ENCODE data around the gene APBA3.

Gene APBA3

GRCh38 chr19:3788996-3789778 is 27.7 kb upstream of the APBA3 start:
- DNase-seq (ENCODE audit: low read depth in 2 of 2), result no peak

GRCh38 chr19:3785938-3786824 is 24.7 kb upstream of the APBA3 start, which contains the start of gene MATK:
Gene MATK (minus strand): TSS chr19:3786381. CDS start chr19:3785135, 1,246 bp downstream.
- DNase-seq (ENCODE audit: low read depth in 2 of 2), result no peak

GRCh38 chr19:3785451-3785937 is 24.0 kb upstream of the APBA3 start:
- DNase-seq (ENCODE audit: low read depth in 2 of 2), result no peak

- no peak for DNase-seq (ENCODE audit: low read depth in 2 of 2)
Observed at GRCh38 chr19:3784607-3785450, 23.3 kb upstream of the APBA3 start.

GRCh38 chr19:3783660-3784584 is 22.4 kb upstream of the APBA3 start:
- no peak for DNase-seq (ENCODE audit: low read depth in 2 of 2)

- no peak for DNase-seq (ENCODE audit: low read depth in 2 of 2)
Observed at GRCh38 chr19:3782903-3783302, 21.4 kb upstream of the APBA3 start.

- DNase-seq (ENCODE audit: low read depth in 2 of 2), result no peak
Observed at GRCh38 chr19:3782330-3782729, 20.8 kb upstream of the APBA3 start.

GRCh38 chr19:3781603-3782002 is 20.1 kb upstream of the APBA3 start:
- no peak for DNase-seq (ENCODE audit: low read depth in 2 of 2)

GRCh38 chr19:3780786-3781304 is 19.4 kb upstream of the APBA3 start:
- DNase-seq (ENCODE audit: low read depth in 2 of 2), result no peak

GRCh38 chr19:3778899-3779723 is 17.6 kb upstream of the APBA3 start:
- DNase-seq (ENCODE audit: low read depth in 2 of 2), result no peak

GRCh38 chr19:3778104-3778867 is 16.8 kb upstream of the APBA3 start:
- no peak for DNase-seq (ENCODE audit: low read depth in 2 of 2)

GRCh38 chr19:3776479-3777040 is 15.1 kb upstream of the APBA3 start:
- no peak for DNase-seq (ENCODE audit: low read depth in 2 of 2)

GRCh38 chr19:3775831-3776230 is 14.3 kb upstream of the APBA3 start:
- DNase-seq (ENCODE audit: low read depth in 2 of 2), result no peak

- DNase-seq (ENCODE audit: low read depth in 2 of 2), result no peak
Observed at GRCh38 chr19:3775374-3775711, 13.9 kb upstream of the APBA3 start.

- DNase-seq (ENCODE audit: low read depth in 2 of 2), result no peak
Observed at GRCh38 chr19:3774621-3775373, 13.3 kb upstream of the APBA3 start.

GRCh38 chr19:3773814-3774515 is 12.5 kb upstream of the APBA3 start:
- DNase-seq (ENCODE audit: low read depth in 2 of 2), result no peak

- DNase-seq (ENCODE audit: low read depth in 2 of 2), result no peak
Observed at GRCh38 chr19:3771906-3772455, 10.5 kb upstream of the APBA3 start, which contains the start of gene RAX2. Gene RAX2 (minus strand): TSS chr19:3772228. CDS start chr19:3771742, 486 bp downstream.
